GM12891 (cell line): ENCODE measurements around the gene CD300LF.

ENCODE experiments used
- PAX5 ChIP-seq: IDR thresholded peaks from 2 replicates; pipeline ENCODE4 v1.6.1; 2011; ENCODE audit warnings: low read length, moderate library complexity, mild to moderate bottlenecking; ENCODE audit not compliant: insufficient read depth, severe bottlenecking
- POLR2A ChIP-seq: IDR thresholded peaks from 2 replicates; pipeline ENCODE4 v1.6.1; 2011; ENCODE audit warnings: low read depth, low read length, control low read depth
- POLR2AphosphoS5 ChIP-seq: IDR thresholded peaks from 2 replicates; pipeline ENCODE4 v1.6.1; 2011; ENCODE audit warnings: low read depth, low read length, control low read depth
- SPI1 ChIP-seq: IDR thresholded peaks from 2 replicates; pipeline ENCODE4 v1.6.1; 2011; ENCODE audit warnings: low read depth, low read length, control low read depth
- TAF1 ChIP-seq: IDR thresholded peaks from 2 replicates; pipeline ENCODE4 v1.6.1; 2011; ENCODE audit warnings: low read depth, low read length, control low read depth

GRCh38 chr17:74682028-74682427 lies 30.7 kb downstream of the CD300LF start:
- TF ChIP-seq POLR2A (no peak), POLR2AphosphoS5 (no peak), SPI1 (no peak), TAF1 (no peak), PAX5 (no peak)
